Body of pancreas (tissue), 4 donors: ENCODE data around the gene PITPNC1. TPM values are rescaled to one million over a fixed set of nuclear protein-coding genes. Genes with fewer than 3 reads are reported as not detected.
A peak's percentile ranks its signal among the peaks of the same experiment; 100 is the strongest.
"Not testable (repeated sequence)": the region's sequence is repeated elsewhere in the genome, so short reads cannot be mapped to it uniquely, and the experiment has no call there.

Experiments used
- ATAC-seq: fragments of 150-250 bp; one replicate; pipeline ENCODE4 v1.9.1; 2016
- DNase-seq, 4 donors: peaks; one replicate each; pipeline ENCODE4 v3.0.0-alpha.2; 2019
- H3K27ac ChIP-seq, 4 donors: fragments of 200-600 bp; sonication (generic); 1 replicate in 3 of 4; 2 replicates in 1 of 4; pipeline versions ENCODE4 v1.5.1 to v1.6.1; 2016 to 2019; ENCODE audit warnings: mild to moderate bottlenecking in 1 of 4, mixed read lengths in 1 of 4, moderate library complexity in 1 of 4
- H3K27me3 ChIP-seq, 2 donors: fragments of 200-600 bp; sonication (generic); one replicate each; pipeline ENCODE4 v1.6.0; 2016; ENCODE audit warnings: mild to moderate bottlenecking in 1 of 2
- H3K36me3 ChIP-seq, 2 donors: fragments of 200-600 bp; sonication (generic); replicated peaks in 1 of 2; 2 replicates each; pipeline ENCODE4 v1.5.1; 2016; ENCODE audit warnings: low read depth in 2 of 2; ENCODE audit not compliant: insufficient read depth in 1 of 2
- H3K4me1 ChIP-seq: fragments of 200-600 bp; sonication (generic); one replicate; pipeline ENCODE4 v1.6.0; 2016
- H3K4me3 ChIP-seq, 2 donors: fragments of 200-600 bp; sonication (generic); 1 replicate in 1 of 2; 2 replicates in 1 of 2; pipeline ENCODE4 v1.5.1; 2016 to 2019
- H3K9me3 ChIP-seq, 3 donors: fragments of 200-600 bp; sonication (generic); 1 replicate in 2 of 3; 2 replicates in 1 of 3; pipeline ENCODE4 v1.5.1; 2016
- CTCF ChIP-seq, 7 experiments: fragments of 450-650 bp in 4 of 7; fragments of 200-600 bp in 3 of 7; sonication (generic) in 3 of 7; IDR thresholded peaks; one replicate each; pipeline ENCODE4 v1.5.1; 2016 to 2019; ENCODE audit warnings: antibody characterized with exemption in 7 of 7
- POLR2A ChIP-seq, 3 donors: fragments of 450-650 bp; IDR thresholded peaks; one replicate each; pipeline ENCODE4 v1.6.1; 2016; ENCODE audit warnings: antibody characterized with exemption in 3 of 3, mild to moderate bottlenecking in 2 of 3
- WGBS, 2 donors: methylation state at CpG; one replicate each; pipeline ENCODE4 v1.1.5; 2017; 5-methylcytosine and 5-hydroxymethylcytosine counted together
- intact Hi-C: fragments of 100-400 bp; cut with DNase I; formaldehyde crosslinking; loops from one replicate; pipeline ENCODE4 v1.15.1; 2023
- total RNA-seq, 2 donors: library from RNA; depleted of rRNA; stranded (reverse); fragments of >200 nt; gene quantifications; one replicate each; pipeline ENCODE4 v1.1.0, GENCODE V29; 2016

The PITPNC1 gene
- total RNA-seq, 2 donors from 2014 or later = 11.9 to 17.5 TPM

- H3K4me3 ChIP-seq = no peak overlapping the region
- 64 to 95% methylated on average over 4 of the region's 4 CpGs for WGBS, 2 donors
- no peaks in the 10 kb centered on the region for H3K36me3 ChIP-seq
- ATAC-seq = no peak
- no peak for TF ChIP-seq POLR2A (IDR thresholded peaks at IDR 0.05)
- TF ChIP-seq CTCF (IDR thresholded peaks at IDR 0.05) = no peak
- H3K9me3 ChIP-seq = no peaks in the 10 kb centered on the region
- intact Hi-C loops = no loop called here
- peak overlapping the region in 2 of 4 donors; percentile 79 to 87 for H3K27ac ChIP-seq
- peaks cover 22% of the 10 kb centered on the region for H3K4me1 ChIP-seq
- H3K27me3 ChIP-seq = no peaks in the 10 kb centered on the region
- no peak for DNase-seq
Observed at GRCh38 chr17:67422897-67423296, 45.8 kb downstream of the PITPNC1 start.

GRCh38 chr17:67425571-67426160, 48.6 kb downstream of the PITPNC1 start:
- no peak overlapping the region for H3K27ac ChIP-seq
- ATAC-seq = no peak
- 90 to 99% methylated on average over 5 of the region's 5 CpGs for WGBS, 2 donors
- H3K27me3 ChIP-seq = no peaks in the 10 kb centered on the region
- DNase-seq = no peak
- no peaks in the 10 kb centered on the region for H3K9me3 ChIP-seq
- no peak overlapping the region for H3K4me3 ChIP-seq
- intact Hi-C loops = no loop called here
- TF ChIP-seq CTCF (IDR thresholded peaks at IDR 0.05) (no peak), POLR2A (IDR thresholded peaks at IDR 0.05) (no peak)
- peaks cover 20% of the 10 kb centered on the region for H3K4me1 ChIP-seq
- H3K36me3 ChIP-seq = no peaks in the 10 kb centered on the region

- Histone ChIP-seq H3K36me3 (no peaks in the 10 kb centered on the region), H3K27ac (no peak overlapping the region), H3K27me3 (no peaks in the 10 kb centered on the region), H3K9me3 (no peaks in the 10 kb centered on the region), H3K4me3 (no peak overlapping the region), H3K4me1 (peaks cover 8% of the 10 kb centered on the region)
- TF ChIP-seq CTCF (IDR thresholded peaks at IDR 0.05) (no peak), POLR2A (IDR thresholded peaks at IDR 0.05) (no peak)
- 85 to 88% methylated on average over 4 of the region's 4 CpGs for WGBS, 2 donors
- DNase-seq (no peak), ATAC-seq (no peak)
- intact Hi-C loops = no loop called here
Observed at GRCh38 chr17:67427424-67427823, 50.3 kb downstream of the PITPNC1 start.

GRCh38 chr17:67430515-67430914, 53.4 kb downstream of the PITPNC1 start:
- intact Hi-C loops = loop anchor here (10.0 kb wide), 1 partner anchor 54 kb away; no protein-coding TSS in a partner anchor
- DNase-seq, H3K4me1 ChIP-seq, ATAC-seq, H3K36me3 ChIP-seq, H3K27ac ChIP-seq, H3K4me3 ChIP-seq, H3K27me3 ChIP-seq, H3K9me3 ChIP-seq: not testable (repeated sequence)
- 95 to 96% methylated on average over 4 of the region's 4 CpGs for WGBS, 2 donors

GRCh38 chr17:67431249-67432015, 54.4 kb downstream of the PITPNC1 start:
- DNase-seq (no peak), ATAC-seq (no peak)
- H3K4me1 ChIP-seq = peaks cover 6% of the 10 kb centered on the region
- peak overlapping the region in 1 of 4 donors; percentile 14 for H3K27ac ChIP-seq
- no peak overlapping the region for H3K4me3 ChIP-seq
- 61 to 68% methylated on average over 9 of the region's 9 CpGs for WGBS, 2 donors
- H3K9me3 ChIP-seq = no peaks in the 10 kb centered on the region
- H3K36me3 ChIP-seq = no peaks in the 10 kb centered on the region
- intact Hi-C loops = loop anchor here (10.0 kb wide), 1 partner anchor 53 kb away; no protein-coding TSS in a partner anchor
- no peaks in the 10 kb centered on the region for H3K27me3 ChIP-seq
- TF ChIP-seq CTCF (IDR thresholded peaks at IDR 0.05) (no peak), POLR2A (IDR thresholded peaks at IDR 0.05) (no peak)
